22Rv1 (cell line): ENCODE measurements around the gene PAPPA.

Experiments
- ZFX ChIP-seq: fragments of 450-650 bp; IDR thresholded peaks from 2 replicates; pipeline ENCODE4 v1.6.1; 2017; ENCODE audit warnings: antibody characterized with exemption, borderline replicate concordance
- TF ChIP-seq, protein P1 (sequence below): fragments of 450-650 bp; IDR thresholded peaks from 2 replicates; pipeline ENCODE4 v1.5.1; 2017; ENCODE audit warnings: mild to moderate bottlenecking

DNA sequence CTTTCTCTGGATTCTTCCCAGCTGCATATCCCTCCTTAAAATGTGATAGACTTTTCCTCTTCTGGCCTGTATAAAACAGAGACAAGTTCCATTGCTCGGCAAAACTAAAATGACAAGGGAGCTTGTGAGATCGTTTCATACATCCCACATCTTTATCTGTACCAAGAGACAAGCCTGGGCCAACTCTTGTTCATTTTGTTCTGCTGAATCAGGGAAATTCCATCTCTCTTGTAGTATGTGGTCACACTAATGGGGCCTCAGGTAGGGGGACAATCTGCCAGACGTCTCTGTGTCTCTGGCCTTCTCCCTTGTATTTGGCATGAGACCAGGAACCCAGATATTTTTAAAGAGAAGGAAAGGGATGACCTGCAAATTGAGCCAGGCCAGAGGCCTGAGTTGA is 18.6 kb upstream of the PAPPA start:
- TF ChIP-seq, protein P1, sequence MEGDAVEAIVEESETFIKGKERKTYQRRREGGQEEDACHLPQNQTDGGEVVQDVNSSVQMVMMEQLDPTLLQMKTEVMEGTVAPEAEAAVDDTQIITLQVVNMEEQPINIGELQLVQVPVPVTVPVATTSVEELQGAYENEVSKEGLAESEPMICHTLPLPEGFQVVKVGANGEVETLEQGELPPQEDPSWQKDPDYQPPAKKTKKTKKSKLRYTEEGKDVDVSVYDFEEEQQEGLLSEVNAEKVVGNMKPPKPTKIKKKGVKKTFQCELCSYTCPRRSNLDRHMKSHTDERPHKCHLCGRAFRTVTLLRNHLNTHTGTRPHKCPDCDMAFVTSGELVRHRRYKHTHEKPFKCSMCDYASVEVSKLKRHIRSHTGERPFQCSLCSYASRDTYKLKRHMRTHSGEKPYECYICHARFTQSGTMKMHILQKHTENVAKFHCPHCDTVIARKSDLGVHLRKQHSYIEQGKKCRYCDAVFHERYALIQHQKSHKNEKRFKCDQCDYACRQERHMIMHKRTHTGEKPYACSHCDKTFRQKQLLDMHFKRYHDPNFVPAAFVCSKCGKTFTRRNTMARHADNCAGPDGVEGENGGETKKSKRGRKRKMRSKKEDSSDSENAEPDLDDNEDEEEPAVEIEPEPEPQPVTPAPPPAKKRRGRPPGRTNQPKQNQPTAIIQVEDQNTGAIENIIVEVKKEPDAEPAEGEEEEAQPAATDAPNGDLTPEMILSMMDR = no peak
- TF ChIP-seq ZFX = no peak
